Activated CD4-positive, alpha-beta T cell treated with anti-CD3 and anti-CD28 coated beads, Interleukin-2, amount 10 ng/mL, durations not matched to agents 7 days and 5 days (primary cell): ENCODE data around the gene GLS. TPM values are rescaled to one million over a fixed set of nuclear protein-coding genes. Genes with fewer than 3 reads are reported as not detected.
A peak's percentile ranks its signal among the peaks of the same experiment; 100 is the strongest.
"Not testable (repeated sequence)": the region's sequence is repeated elsewhere in the genome, so short reads cannot be mapped to it uniquely, and the experiment has no call there.

Experiments used
- CTCF ChIA-PET: fragments of 350-600 bp; sonication (Branson Sonifier 250); formaldehyde crosslinking; loops from one replicate; lab custom pipeline; 2021; ENCODE audit warnings: antibody characterized with exemption; lab: Charles Lee
- POLR2A ChIA-PET: fragments of 350-600 bp; sonication (Branson Sonifier 250); formaldehyde crosslinking; loops from one replicate; lab custom pipeline; 2021; ENCODE audit warnings: antibody characterized with exemption; lab: Charles Lee
- DNase-seq: peaks from one replicate; pipeline ENCODE4 v3.0.0-alpha.2; 2020
- H3K27ac Mint-ChIP-seq: one replicate; pipeline ENCODE4 v1.8.0; 2021; ENCODE audit warnings: mild to moderate bottlenecking, moderate library complexity, mixed read lengths
- H3K27me3 Mint-ChIP-seq: one replicate; pipeline ENCODE4 v1.8.0; 2021; ENCODE audit warnings: mixed read lengths
- H3K36me3 Mint-ChIP-seq: one replicate; pipeline ENCODE4 v1.8.0; 2021; ENCODE audit warnings: low read depth, mixed read lengths
- H3K4me1 Mint-ChIP-seq: one replicate; pipeline ENCODE4 v1.8.0; 2021; ENCODE audit warnings: mixed read lengths
- H3K4me3 Mint-ChIP-seq: one replicate; pipeline ENCODE4 v1.8.0; 2021; ENCODE audit warnings: mild to moderate bottlenecking, moderate library complexity, mixed read lengths
- H3K9me3 Mint-ChIP-seq: one replicate; pipeline ENCODE4 v1.8.0; 2021; ENCODE audit warnings: mixed read lengths
- total RNA-seq, 2 experiments: library from RNA; stranded (reverse); gene quantifications; one replicate each; pipeline ENCODE4 v1.2.3, GENCODE V29; 2021

Gene GLS
- total RNA-seq, 2 experiments from 2014 or later = 142 to 155 TPM

DNA sequence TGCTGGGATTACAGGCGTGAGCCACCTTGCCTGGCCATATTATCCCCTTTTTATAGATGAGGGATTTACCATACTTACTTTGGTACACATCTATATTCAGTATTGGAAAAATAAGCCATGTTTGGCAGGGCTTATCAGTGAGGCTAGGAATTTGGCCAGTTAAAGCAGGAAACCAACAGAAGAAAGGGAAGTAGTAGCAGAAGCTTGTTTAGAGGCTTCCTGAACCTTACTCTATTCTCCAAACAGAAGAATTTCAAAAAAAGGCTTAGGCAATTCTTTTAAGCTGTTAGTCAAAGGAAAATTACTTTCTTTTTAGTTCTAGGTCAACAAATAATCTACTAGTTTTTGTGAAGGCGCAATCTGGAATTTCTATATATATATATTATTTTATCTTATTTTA, 3.2 kb upstream of the GLS start:
- DNase-seq = no peak
- H3K36me3 Mint-ChIP-seq = peaks cover 7% of the 10 kb centered on the region
- H3K9me3 Mint-ChIP-seq = peaks cover 3% of the 10 kb centered on the region
- no peak overlapping the region for H3K27ac Mint-ChIP-seq
- POLR2A ChIA-PET = no interaction called here
- no peak overlapping the region for H3K4me3 Mint-ChIP-seq
- H3K27me3 Mint-ChIP-seq = no peaks in the 10 kb centered on the region
- peaks cover 21% of the 10 kb centered on the region for H3K4me1 Mint-ChIP-seq
- CTCF ChIA-PET = interaction anchor here (1.2 to 2.9 kb wide), 3 partner anchors 8 to 27 kb away, joined by 4 to 13 read pairs (median 6); no protein-coding TSS in a partner anchor

DNA sequence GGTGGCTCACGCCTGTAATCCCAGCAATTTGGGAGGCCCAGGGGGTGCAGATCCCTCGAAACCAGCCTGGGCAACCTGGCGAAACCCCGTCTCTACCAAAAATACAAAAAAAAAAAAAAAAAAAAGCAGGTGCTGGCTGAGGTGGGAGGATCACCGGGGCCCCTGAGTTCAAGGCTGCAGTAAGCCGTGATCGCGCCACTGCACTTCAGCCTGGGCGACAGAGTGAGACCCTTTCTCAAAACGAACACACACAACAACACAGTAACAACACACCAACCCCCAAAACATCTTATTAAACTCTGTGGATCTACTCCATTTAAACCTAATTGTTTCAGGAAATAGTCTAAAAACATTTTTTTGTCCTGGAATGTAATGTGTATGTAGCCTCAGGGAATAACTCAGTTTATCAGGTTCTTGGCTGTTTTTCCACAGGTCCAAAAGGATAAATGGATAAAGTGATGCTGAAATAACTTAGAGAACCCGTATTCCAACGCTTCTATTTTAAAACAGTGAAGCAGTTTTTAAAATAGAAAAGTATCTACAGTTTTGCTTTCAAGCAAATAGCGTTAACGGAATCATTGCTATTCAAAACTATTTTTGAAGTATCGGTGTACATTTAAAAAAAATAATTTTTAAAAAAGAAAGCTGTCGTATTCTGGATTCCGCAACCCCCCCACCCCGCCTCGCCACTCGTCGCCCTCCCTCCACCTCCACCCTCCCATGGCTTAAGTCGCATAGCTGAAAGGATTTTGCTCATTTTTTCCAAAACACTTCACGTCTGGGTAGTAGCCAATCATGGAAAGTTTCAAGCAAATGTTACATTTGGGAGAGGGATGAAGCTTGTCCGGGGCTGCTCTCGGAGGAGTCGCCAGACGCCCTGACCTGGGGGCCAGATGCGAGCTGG, 895 bp upstream of the GLS start:
- no peaks in the 10 kb centered on the region for H3K27me3 Mint-ChIP-seq
- ChIA-PET POLR2A (interaction anchor here (0.6 to 0.7 kb wide), 2 partner anchors 69 to 94 kb away, joined by 3 read pairs; no protein-coding TSS in a partner anchor), CTCF (no interaction called here)
- peak; percentile 43 for DNase-seq
- peaks cover 39% of the 10 kb centered on the region for H3K4me1 Mint-ChIP-seq
- peak overlapping the region; percentile 93 for H3K4me3 Mint-ChIP-seq
- no peaks in the 10 kb centered on the region for H3K9me3 Mint-ChIP-seq
- peaks cover 22% of the 10 kb centered on the region for H3K36me3 Mint-ChIP-seq
- peak overlapping the region; percentile 99 for H3K27ac Mint-ChIP-seq

DNA sequence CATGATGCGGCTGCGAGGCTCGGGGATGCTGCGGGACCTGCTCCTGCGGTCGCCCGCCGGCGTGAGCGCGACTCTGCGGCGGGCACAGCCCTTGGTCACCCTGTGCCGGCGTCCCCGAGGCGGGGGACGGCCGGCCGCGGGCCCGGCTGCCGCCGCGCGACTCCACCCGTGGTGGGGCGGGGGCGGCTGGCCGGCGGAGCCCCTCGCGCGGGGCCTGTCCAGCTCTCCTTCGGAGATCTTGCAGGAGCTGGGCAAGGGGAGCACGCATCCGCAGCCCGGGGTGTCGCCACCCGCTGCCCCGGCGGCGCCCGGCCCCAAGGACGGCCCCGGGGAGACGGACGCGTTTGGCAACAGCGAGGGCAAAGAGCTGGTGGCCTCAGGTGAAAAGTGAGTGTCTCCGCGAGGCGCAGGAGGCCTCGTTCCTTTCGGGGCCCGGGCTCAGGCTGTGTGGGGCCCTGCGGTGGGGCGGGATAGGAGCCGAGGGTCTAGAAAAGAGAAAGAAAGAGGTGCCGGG, 520 bp downstream of the GLS start:
- Mint-ChIP-seq H3K4me1 (peaks cover 41% of the 10 kb centered on the region), H3K4me3 (peak overlapping the region; percentile 93), H3K27ac (peak overlapping the region; percentile 99), H3K9me3 (no peaks in the 10 kb centered on the region), H3K36me3 (peaks cover 32% of the 10 kb centered on the region), H3K27me3 (no peaks in the 10 kb centered on the region)
- DNase-seq = no peak
- ChIA-PET POLR2A (interaction anchor here (0.8 kb wide), 1 partner anchor 131 kb away, joined by 4 read pairs; no protein-coding TSS in a partner anchor), CTCF (interaction anchor here (0.6 to 1.9 kb wide), 3 partner anchors 31 to 159 kb away, joined by 3 to 6 read pairs (median 3); no protein-coding TSS in a partner anchor)

DNA sequence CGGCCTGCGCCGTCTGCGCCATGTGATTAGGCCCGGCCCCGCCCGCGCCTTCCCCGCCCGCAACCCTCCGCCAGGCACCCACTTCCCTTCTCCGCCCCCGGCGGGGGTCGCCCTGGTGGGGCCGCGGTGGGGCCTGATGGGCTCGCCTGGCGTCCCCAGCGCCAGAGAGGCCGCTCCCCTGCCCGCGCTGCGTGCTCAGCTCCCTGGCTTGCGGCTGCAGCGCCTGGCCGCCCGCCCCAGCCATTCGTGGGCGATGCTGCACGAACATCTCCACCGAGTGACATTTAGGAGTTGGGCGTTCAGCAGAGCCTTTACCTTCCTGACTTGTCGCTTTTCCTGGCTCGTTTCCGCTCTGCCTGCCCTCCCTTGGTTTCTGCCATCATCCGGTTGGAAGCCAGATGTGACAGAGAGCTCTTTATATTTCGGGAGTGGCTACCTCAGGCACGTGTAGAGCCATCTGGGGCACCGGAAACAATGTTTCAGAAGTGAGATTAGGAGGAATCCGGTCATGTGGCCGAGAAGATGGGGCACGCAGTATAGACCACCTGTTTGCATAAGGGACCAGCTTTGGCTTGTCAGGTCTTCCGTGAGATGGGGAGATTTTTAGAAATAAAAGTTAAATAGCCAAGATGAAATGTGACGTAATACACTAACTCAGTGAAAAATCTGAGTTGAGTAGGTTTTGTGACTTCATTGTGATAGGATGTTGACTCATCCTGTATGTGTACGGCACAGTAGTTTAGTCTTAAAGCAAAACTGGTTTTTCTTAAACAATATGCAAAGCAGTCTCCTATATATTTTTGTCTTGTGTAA, 1.2 kb downstream of the GLS start:
- Mint-ChIP-seq H3K4me3 (peak overlapping the region; percentile 92), H3K4me1 (peaks cover 39% of the 10 kb centered on the region), H3K27ac (peak overlapping the region; percentile 99), H3K27me3 (no peaks in the 10 kb centered on the region), H3K9me3 (no peaks in the 10 kb centered on the region), H3K36me3 (peaks cover 33% of the 10 kb centered on the region)
- DNase-seq = peak; percentile 84
- ChIA-PET CTCF (interaction anchor here (0.6 to 1.9 kb wide), 4 partner anchors 12 to 160 kb away, joined by 3 to 6 read pairs (median 3); partner anchors contain the start of gene STAT1), POLR2A (interaction anchor here (0.6 to 0.8 kb wide), 4 partner anchors 30 to 374 kb away, joined by 3 to 4 read pairs (median 3); no protein-coding TSS in a partner anchor)

DNA sequence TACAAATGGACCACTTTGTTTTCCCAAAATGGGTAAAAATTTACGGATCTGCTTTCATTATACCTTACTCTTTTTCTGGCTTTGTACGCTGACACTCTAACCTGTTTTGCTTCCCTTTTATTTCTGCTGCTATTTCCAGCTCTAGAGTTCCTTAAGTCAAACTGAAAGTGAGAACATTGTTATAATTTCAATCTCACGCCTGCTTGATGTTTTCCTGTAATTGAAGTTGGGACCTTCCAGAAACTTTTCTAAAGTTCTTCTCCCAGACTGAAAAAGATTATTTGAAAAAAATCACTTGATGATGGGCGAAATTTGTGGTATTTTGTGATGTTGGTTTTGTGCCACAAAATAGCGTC, 1.8 kb downstream of the GLS start:
- Mint-ChIP-seq H3K27ac (peak overlapping the region; percentile 99), H3K36me3 (peaks cover 33% of the 10 kb centered on the region), H3K27me3 (no peaks in the 10 kb centered on the region), H3K4me3 (peak overlapping the region; percentile 92), H3K9me3 (no peaks in the 10 kb centered on the region), H3K4me1 (peaks cover 42% of the 10 kb centered on the region)
- POLR2A ChIA-PET = interaction anchor here (0.6 kb wide), 3 partner anchors 30 to 373 kb away, joined by 3 read pairs; no protein-coding TSS in a partner anchor
- DNase-seq = no peak
- CTCF ChIA-PET = interaction anchor here (0.8 to 1.9 kb wide), 4 partner anchors 11 to 132 kb away, joined by 3 to 6 read pairs (median 3); partner anchors contain the start of gene STAT1

DNA sequence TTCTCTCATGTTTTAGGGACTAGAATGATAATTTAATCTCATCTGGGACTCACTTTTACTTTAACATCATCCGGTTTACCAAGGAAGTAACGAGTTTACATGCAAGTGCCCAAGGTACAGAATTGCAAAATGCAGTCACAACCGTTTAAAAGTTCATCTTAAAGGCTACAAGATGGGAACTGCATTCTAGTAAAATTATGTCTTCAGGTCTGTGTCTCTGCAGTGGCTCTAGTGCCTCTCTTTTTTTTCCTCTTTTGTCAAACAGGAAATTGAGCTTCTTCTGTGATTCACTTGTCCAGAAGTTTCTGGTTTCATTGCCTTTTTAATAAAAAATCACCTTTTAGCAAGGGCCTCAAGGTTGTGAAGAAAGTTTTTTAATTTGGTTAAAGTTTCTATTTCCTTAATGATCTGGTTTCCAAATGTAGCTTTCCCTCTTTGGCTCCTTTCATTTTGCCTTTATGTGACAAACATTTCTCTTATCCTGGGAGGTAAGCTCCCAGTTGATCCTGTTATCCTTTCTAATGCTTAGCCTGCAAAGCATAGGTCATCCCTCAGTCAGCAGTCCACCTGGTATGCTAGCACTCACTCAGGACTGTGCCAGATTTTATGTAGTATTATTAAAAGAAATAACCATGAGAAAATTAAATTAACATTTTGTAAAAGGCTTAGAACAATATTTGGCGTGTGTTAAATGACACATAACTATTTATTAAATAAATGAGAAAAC, 2.4 kb downstream of the GLS start:
- H3K27ac Mint-ChIP-seq = peak overlapping the region; percentile 99
- DNase-seq = no peak
- ChIA-PET POLR2A (interaction anchor here (0.7 kb wide), 1 partner anchor 64 kb away, joined by 3 read pairs; no protein-coding TSS in a partner anchor), CTCF (interaction anchor here (0.6 to 1.4 kb wide), 3 partner anchors 10 to 161 kb away, joined by 3 read pairs; no protein-coding TSS in a partner anchor)
- H3K4me3 Mint-ChIP-seq = peak overlapping the region; percentile 92
- H3K36me3 Mint-ChIP-seq = peaks cover 33% of the 10 kb centered on the region
- no peaks in the 10 kb centered on the region for H3K27me3 Mint-ChIP-seq
- H3K9me3 Mint-ChIP-seq = no peaks in the 10 kb centered on the region
- peaks cover 47% of the 10 kb centered on the region for H3K4me1 Mint-ChIP-seq

DNA sequence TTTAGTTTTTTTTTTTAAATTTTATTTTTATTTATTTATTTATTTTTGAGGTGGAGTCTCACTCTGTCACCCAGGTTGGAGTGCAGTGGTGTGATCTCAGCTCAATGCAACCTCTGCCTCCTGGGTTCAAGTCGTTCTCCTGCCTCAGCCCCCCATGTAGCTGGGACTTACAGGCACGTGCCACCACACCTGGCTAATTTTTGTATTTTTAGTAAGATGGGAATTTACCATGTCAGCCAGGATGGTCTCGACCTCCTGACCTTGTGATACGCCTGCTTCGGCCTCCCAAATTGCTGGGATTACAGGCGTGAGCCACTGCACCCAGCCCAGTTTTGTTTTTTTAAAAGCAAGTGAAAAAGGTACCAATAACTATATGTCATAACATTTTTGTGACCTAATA, 5.2 kb downstream of the GLS start:
- H3K9me3 Mint-ChIP-seq, H3K27ac Mint-ChIP-seq, H3K4me3 Mint-ChIP-seq, DNase-seq, POLR2A ChIA-PET, H3K27me3 Mint-ChIP-seq: not testable (repeated sequence)
- CTCF ChIA-PET = interaction anchor here (0.8 to 1.0 kb wide), 2 partner anchors 18 to 116 kb away, joined by 4 to 5 read pairs; no protein-coding TSS in a partner anchor
- Mint-ChIP-seq H3K36me3 (peaks cover 42% of the 10 kb centered on the region), H3K4me1 (peaks cover 60% of the 10 kb centered on the region)

DNA sequence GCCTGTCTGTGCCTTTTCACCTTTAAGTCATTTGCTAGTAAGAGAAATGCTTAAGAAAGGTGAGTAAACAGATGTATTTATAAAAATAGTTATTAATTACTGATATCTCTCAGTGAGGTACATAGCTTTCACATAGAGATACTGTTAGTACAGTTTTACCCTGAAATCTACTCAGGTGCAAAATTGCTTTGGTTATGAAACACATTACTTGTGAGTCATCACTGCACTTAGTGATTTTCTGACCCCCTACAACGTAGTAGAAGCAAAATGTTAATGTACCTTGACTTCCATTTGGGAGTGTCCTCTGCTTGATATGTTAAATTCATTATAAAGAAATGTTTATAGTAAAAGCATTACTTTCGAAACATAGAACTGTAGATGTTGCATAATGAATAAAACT, 6.5 kb downstream of the GLS start:
- H3K4me1 Mint-ChIP-seq = peaks cover 67% of the 10 kb centered on the region
- no peaks in the 10 kb centered on the region for H3K27me3 Mint-ChIP-seq
- no peak overlapping the region for H3K4me3 Mint-ChIP-seq
- ChIA-PET CTCF (interaction anchor here (0.6 to 1.9 kb wide), 5 partner anchors 13 to 1233 kb away, joined by 3 to 7 read pairs (median 5); no protein-coding TSS in a partner anchor), POLR2A (interaction anchor here (0.7 kb wide), 1 partner anchor 76 kb away, joined by 3 read pairs; no protein-coding TSS in a partner anchor)
- H3K9me3 Mint-ChIP-seq = no peaks in the 10 kb centered on the region
- no peak for DNase-seq
- peaks cover 46% of the 10 kb centered on the region for H3K36me3 Mint-ChIP-seq
- no peak overlapping the region for H3K27ac Mint-ChIP-seq

DNA sequence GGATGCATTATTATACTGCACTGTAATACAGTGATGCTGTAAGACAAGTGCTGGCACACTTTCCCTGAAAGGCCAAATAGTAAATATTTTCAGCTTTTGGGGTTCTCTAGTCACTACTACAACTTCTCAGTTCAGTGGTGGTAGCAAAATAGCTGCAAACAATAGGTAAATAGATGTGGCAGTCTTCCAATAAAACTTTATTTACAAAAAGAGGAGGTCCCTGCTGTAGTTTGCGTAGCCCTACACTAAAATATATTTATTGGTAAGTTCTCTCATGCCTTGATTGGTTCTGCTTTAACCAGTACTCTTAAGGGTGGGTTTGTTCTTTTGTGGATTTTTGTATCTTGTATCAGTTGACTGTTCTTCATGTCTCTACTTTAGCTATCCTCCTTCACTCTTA, 7.8 kb downstream of the GLS start:
- no peaks in the 10 kb centered on the region for H3K9me3 Mint-ChIP-seq
- H3K36me3 Mint-ChIP-seq = peaks cover 38% of the 10 kb centered on the region
- ChIA-PET CTCF (interaction anchor here (0.7 to 1.9 kb wide), 5 partner anchors 12 to 38 kb away, joined by 3 to 5 read pairs (median 4); no protein-coding TSS in a partner anchor), POLR2A (interaction anchor here (0.5 kb wide), 1 partner anchor 10 kb away, joined by 3 read pairs; no protein-coding TSS in a partner anchor)
- H3K4me1 Mint-ChIP-seq = peaks cover 69% of the 10 kb centered on the region
- H3K27ac Mint-ChIP-seq = no peak overlapping the region
- H3K4me3 Mint-ChIP-seq = no peak overlapping the region
- DNase-seq = no peak
- H3K27me3 Mint-ChIP-seq = no peaks in the 10 kb centered on the region

DNA sequence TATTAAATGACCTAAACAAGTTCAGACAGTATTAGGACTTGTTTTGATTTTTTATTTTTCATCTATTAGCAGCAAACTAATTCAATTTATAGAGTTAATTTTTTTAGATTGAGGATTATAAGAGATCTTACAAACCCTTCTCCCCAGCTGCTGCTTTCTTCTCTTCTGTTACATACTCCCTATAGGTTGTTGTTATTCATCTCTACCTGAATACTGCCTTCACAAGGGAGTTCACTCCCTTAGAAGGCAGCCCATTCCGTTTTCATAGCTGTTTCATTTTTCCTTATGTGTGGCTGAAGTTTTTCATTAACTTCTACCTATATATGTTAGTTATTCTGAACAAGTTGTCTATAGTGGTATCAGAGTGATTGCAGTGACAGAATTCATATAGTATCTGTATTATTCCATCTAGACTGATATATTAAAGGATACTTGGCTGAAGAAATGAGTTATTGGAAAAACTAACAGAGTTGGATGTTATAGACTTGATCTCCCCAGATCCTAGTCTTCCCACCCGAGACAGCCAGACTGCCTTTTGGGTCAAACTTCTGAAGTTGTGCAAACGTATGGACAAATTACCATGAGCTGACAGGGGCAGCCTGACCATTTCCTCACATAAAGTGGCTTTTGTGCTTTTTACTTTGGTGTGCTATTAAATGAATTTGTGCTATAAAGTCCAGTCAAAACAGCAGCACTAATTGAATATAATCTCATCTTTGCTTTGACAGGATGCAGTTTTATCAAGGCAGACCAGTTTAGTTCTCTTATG, 8.7 kb downstream of the GLS start:
- Mint-ChIP-seq H3K27ac (peak overlapping the region; percentile 28), H3K9me3 (no peaks in the 10 kb centered on the region), H3K36me3 (peaks cover 31% of the 10 kb centered on the region), H3K4me3 (no peak overlapping the region), H3K4me1 (peaks cover 60% of the 10 kb centered on the region), H3K27me3 (no peaks in the 10 kb centered on the region)
- ChIA-PET CTCF (interaction anchor here (0.7 to 1.8 kb wide), 5 partner anchors 14 to 206 kb away, joined by 3 to 4 read pairs (median 3); no protein-coding TSS in a partner anchor), POLR2A (no interaction called here)
- no peak for DNase-seq

DNA sequence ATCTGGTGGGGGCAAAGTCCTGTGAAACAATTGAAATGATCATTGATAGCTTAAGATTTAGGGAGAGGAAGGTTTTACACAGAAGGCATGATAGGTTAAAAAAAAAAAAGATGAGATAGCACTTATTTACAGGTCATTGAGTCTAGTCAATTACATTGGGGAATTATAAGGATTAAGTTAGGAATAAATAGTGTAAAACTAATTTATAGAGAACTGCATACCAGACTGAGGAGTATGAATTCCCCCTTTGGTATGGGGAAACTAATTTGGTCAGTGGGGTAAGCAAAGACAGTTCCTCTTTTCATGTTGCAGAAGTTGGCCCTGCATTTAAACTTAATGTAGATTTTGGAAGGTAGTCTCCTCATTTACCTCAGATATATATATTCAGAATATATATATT, 10.8 kb downstream of the GLS start:
- ChIA-PET CTCF (interaction anchor here (3.0 kb wide), 1 partner anchor 40 kb away, joined by 9 read pairs; no protein-coding TSS in a partner anchor), POLR2A (no interaction called here)
- H3K4me1 Mint-ChIP-seq = peaks cover 55% of the 10 kb centered on the region
- H3K27ac Mint-ChIP-seq = no peak overlapping the region
- H3K27me3 Mint-ChIP-seq = no peaks in the 10 kb centered on the region
- no peaks in the 10 kb centered on the region for H3K9me3 Mint-ChIP-seq
- no peak for DNase-seq
- no peak overlapping the region for H3K4me3 Mint-ChIP-seq
- peaks cover 26% of the 10 kb centered on the region for H3K36me3 Mint-ChIP-seq
